Esophagus muscularis mucosa (tissue), 4 donors: ENCODE data around the gene RUNX1. TPM values are rescaled to one million over a fixed set of nuclear protein-coding genes. Genes with fewer than 3 reads are reported as not detected.

Experiments
- DNase-seq: peaks from one replicate; pipeline ENCODE4 v3.0.0-alpha.2; 2017; ENCODE audit errors: extremely low spot score
- H3K27ac ChIP-seq, 4 donors: fragments of 200-600 bp; sonication (generic); replicated peaks in 1 of 4; 1 replicate in 3 of 4; 2 replicates in 1 of 4; pipeline ENCODE4 v1.5.1; 2016 to 2019; ENCODE audit warnings: mild to moderate bottlenecking in 1 of 4
- H3K27me3 ChIP-seq, 4 donors: fragments of 200-600 bp; sonication (generic); one replicate each; pipeline versions ENCODE4 v1.5.1 to v1.6.0; 2016 to 2019
- H3K36me3 ChIP-seq, 4 donors: fragments of 200-600 bp; sonication (generic); one replicate each; pipeline ENCODE4 v1.5.1; 2016 to 2019
- H3K4me1 ChIP-seq, 4 donors: fragments of 200-600 bp; sonication (generic); one replicate each; pipeline ENCODE4 v1.5.1; 2016 to 2019
- H3K4me3 ChIP-seq, 4 donors: fragments of 200-600 bp; sonication (generic); 1 replicate in 2 of 4; 2 replicates in 2 of 4; pipeline ENCODE4 v1.5.1; 2016 to 2019; ENCODE audit warnings: mild to moderate bottlenecking in 4 of 4, moderate library complexity in 1 of 4
- H3K9me3 ChIP-seq, 4 donors: fragments of 200-600 bp; sonication (generic); 1 replicate in 3 of 4; 2 replicates in 1 of 4; pipeline ENCODE4 v1.5.1; 2016 to 2019
- CTCF ChIP-seq, 3 experiments: fragments of 200-600 bp in 2 of 3; fragments of 450-650 bp in 1 of 3; sonication (generic) in 2 of 3; IDR thresholded peaks; one replicate each; pipeline ENCODE4 v1.5.1; 2017 to 2019; ENCODE audit warnings: antibody characterized with exemption in 3 of 3, mild to moderate bottlenecking in 2 of 3, moderate library complexity in 1 of 3
- EP300 ChIP-seq: sonication (generic); formaldehyde crosslinking; IDR thresholded peaks from one replicate; pipeline ENCODE4 v1.6.1; 2017; ENCODE audit warnings: antibody characterized with exemption
- POLR2A ChIP-seq: fragments of 450-650 bp; IDR thresholded peaks from one replicate; pipeline ENCODE4 v1.6.1; 2017; ENCODE audit warnings: antibody characterized with exemption, moderate library complexity, mild to moderate bottlenecking, low read depth
- POLR2AphosphoS5 ChIP-seq, 2 donors: sonication (generic); formaldehyde crosslinking; IDR thresholded peaks; one replicate each; pipeline ENCODE4 v1.6.1; 2017; ENCODE audit warnings: antibody characterized with exemption in 2 of 2
- WGBS: methylation state at CpG from one replicate; pipeline ENCODE4 v1.1.5; 2018; 5-methylcytosine and 5-hydroxymethylcytosine counted together
- intact Hi-C: fragments of 100-400 bp; cut with DNase I; formaldehyde crosslinking; loops from one replicate; pipeline ENCODE4 v1.15.1; 2023
- total RNA-seq, 4 donors: library from RNA; depleted of rRNA; stranded (reverse); fragments of >200 nt; gene quantifications; one replicate each; pipeline versions ENCODE4 v1.1.0 to v1.2.1, GENCODE V29; 2016

Gene RUNX1
- total RNA-seq, 4 donors from 2014 or later: 3.7 to 10.9 (median 5.6) TPM

GRCh38 chr21:34933609-34934335, 115.3 kb downstream of the RUNX1 start:
- no peaks in the 10 kb centered on the region for H3K36me3 ChIP-seq
- intact Hi-C loops: no loop called here
- H3K4me3 ChIP-seq: no peak overlapping the region
- TF ChIP-seq POLR2AphosphoS5 (IDR thresholded peaks at IDR 0.05) (no peak), EP300 (no peak), CTCF (IDR thresholded peaks at IDR 0.05) (no peak), POLR2A (no peak)
- H3K9me3 ChIP-seq: no peaks in the 10 kb centered on the region
- H3K27ac ChIP-seq: no peak overlapping the region
- DNase-seq: no peak
- no peaks in the 10 kb centered on the region for H3K4me1 ChIP-seq
- peaks cover 0 to 3% (median 0%) of the 10 kb centered on the region in 4 donors for H3K27me3 ChIP-seq
- WGBS: 83% methylated on average over 3 of the region's 3 CpGs

GRCh38 chr21:34932233-34932632, 116.9 kb downstream of the RUNX1 start:
- Histone ChIP-seq H3K27ac (no peak overlapping the region), H3K27me3 (peaks cover 0 to 3% (median 0%) of the 10 kb centered on the region in 4 donors), H3K9me3 (no peaks in the 10 kb centered on the region), H3K36me3 (no peaks in the 10 kb centered on the region), H3K4me1 (no peaks in the 10 kb centered on the region), H3K4me3 (no peak overlapping the region)
- TF ChIP-seq CTCF (IDR thresholded peaks at IDR 0.05) (no peak), POLR2A (no peak)
- intact Hi-C loops: no loop called here
- DNase-seq: no peak
- WGBS: 75% methylated on average over 2 of the region's 2 CpGs

GRCh38 chr21:34930971-34931370, 118.1 kb downstream of the RUNX1 start:
- no peak for DNase-seq
- Histone ChIP-seq H3K9me3 (no peaks in the 10 kb centered on the region), H3K27ac (no peak overlapping the region), H3K27me3 (peaks cover 0 to 5% (median 0%) of the 10 kb centered on the region in 4 donors), H3K4me3 (no peak overlapping the region), H3K4me1 (no peaks in the 10 kb centered on the region), H3K36me3 (no peaks in the 10 kb centered on the region)
- 54% methylated on average over 3 of the region's 3 CpGs for whole genome bisulfite sequencing
- TF ChIP-seq EP300: no peak
- no peak for TF ChIP-seq CTCF (IDR thresholded peaks at IDR 0.05)
- TF ChIP-seq POLR2AphosphoS5 (IDR thresholded peaks at IDR 0.05): no peak
- no peak for TF ChIP-seq POLR2A
- intact Hi-C loops: no loop called here

GRCh38 chr21:34928637-34929036, 120.5 kb downstream of the RUNX1 start:
- no peak overlapping the region for H3K4me3 ChIP-seq
- WGBS: 86% methylated on average over 4 of the region's 4 CpGs
- intact Hi-C loops: no loop called here

More at GRCh38 chr21:34928637-34929036, 120.5 kb downstream of the RUNX1 start:
- DNase-seq: no peak
- H3K4me1 ChIP-seq: no peaks in the 10 kb centered on the region
- H3K36me3 ChIP-seq: no peaks in the 10 kb centered on the region
- H3K27me3 ChIP-seq: peaks cover 0 to 5% (median 0%) of the 10 kb centered on the region in 4 donors
- TF ChIP-seq POLR2A (no peak), EP300 (no peak), POLR2AphosphoS5 (IDR thresholded peaks at IDR 0.05) (no peak), CTCF (IDR thresholded peaks at IDR 0.05) (no peak)
- H3K9me3 ChIP-seq: no peaks in the 10 kb centered on the region
- no peak overlapping the region for H3K27ac ChIP-seq
